ENCODE measurements around the gene NCKAP5L.

The NCKAP5L gene

GRCh38 chr12:49823951-49824350 lies 4.3 kb downstream of the NCKAP5L start:
- DNase-seq: no peak

- no peak for DNase-seq
Measured at GRCh38 chr12:49823350-49823749, 4.9 kb downstream of the NCKAP5L start.

DNA sequence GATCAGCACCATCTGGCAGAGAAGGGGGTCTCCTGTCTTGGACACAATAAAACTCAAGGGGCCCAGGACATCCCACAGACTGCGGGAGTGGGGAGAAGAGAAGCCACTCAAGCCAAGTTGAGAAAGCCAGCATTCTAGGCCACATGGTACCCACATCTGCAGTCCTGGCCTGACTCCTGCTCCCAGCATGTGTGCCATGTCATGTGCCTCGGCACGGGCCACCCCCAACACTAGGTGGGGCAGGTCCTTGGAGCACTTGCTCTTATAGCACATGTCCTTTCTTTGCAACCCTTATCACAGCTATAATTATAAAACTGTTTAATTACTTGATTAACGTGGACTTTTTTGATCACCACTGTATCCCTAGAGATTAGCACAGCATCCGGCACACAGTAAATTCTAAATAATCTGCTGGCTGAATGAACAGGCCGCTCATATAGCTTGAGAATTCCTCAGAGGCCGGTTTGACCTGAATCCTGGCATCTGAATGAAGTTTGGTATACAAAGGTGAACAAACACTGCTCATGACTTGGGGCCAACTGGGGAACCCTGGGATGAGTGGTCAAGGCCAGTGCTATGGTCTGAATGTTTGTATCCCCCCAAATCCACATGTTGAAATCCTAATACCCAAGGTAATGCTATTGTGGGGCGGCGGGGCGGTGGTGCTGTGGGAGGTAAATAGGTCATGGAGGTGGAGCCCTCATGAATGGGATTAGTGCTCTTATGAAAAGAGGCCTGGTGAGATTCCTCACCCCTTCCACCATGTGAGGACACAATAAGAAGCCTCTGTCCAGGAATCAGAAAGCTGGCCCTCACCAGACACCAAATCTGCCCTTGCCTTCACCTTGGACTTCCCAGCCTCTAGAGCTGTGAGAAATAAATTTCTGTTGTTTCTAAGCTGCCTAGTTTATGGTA lies 6.6 kb downstream of the NCKAP5L start:
- DNase-seq: no peak

DNA sequence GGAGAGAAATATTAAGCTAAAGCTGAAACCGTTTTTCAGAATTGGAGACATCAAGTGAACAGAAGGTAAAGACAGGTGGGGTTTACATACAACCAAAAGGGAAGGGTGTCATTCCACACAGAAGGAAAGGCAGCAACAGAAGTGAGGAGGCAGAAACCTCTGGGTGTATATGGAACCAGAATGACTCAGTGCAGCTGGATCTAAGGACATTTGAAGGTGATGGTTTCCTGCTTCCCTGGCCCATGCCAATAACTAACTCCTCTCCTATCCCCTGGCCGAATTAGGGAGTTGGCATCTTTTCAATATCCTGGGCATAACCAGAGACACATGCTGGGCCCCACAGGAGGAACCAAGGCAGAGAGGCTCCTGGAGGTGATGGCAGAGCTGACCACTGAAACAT lies 8.4 kb downstream of the NCKAP5L start:
- DNase-seq: no peak

DNA sequence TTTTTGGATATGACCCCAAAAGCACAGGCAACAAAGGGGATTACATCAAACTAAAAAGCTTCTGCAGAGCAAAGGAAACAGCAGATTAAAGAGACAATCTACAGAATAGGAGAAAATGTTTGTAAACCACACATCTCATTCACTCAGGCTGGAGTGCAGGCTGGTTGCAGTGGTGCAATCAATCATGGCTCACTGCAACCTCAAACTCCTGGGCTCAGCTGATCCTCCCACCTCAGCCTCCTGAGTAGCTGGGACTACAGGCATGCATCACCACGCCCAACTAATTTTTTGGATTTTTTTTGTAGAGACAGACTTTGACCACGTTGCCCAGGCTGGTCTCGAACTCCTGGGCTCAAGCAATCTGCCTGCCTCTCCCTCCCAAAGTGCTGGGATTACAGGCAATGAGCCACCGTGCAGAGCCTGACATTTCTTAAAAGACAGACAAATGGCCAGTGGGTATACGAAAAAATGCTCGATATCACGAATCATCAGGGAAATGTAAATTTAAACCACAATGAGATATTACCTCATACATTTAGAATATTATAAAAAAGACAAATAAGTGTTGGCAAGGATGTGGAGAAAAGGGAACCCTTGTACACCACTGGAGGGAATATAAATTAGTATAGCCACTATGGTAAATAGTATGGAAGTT lies 9.8 kb downstream of the NCKAP5L start:
- no peak for DNase-seq

DNA sequence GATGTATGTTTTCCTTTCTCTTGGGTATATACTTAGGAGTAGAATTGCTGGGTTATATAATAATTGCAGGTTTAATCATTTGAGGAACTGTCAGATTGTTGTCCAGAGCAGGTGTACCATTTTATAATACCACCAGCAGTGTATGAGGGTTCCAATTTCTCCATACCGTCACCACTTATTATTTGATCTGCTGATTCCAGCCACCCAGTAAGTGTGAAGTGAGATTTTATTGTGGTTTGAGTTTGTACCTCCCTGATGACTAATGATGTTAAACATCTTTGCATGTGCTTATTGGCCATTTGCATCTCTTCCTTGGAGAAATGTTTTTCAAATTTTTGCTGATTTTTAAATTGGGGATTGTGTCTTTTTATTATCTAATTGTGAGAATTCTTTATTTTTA lies 15.1 kb downstream of the NCKAP5L start:
- no peak for DNase-seq

DNA sequence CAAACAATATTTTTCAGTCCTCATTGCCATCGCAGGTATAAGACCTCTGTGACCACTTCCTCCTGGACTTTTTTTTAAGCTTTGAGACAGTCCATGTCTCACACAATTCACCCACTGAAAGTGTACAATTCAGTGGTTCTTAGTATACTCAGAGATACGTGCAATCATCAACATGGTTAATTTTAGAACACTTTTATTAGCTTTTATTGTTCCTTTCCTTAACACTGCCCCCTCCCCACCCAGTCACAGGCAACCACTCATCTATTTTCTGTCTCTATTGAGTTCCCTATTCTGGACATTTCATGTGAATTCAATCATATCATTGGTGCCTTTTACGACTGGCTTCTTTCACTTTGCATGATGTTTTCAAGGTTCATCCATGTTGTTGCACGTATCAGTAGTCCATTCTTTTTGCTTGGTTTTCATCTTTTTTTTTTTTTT lies 16.2 kb downstream of the NCKAP5L start:
- DNase-seq: no peak

GRCh38 chr12:49811136-49811535 lies 17.1 kb downstream of the NCKAP5L start:
- DNase-seq: no peak

DNA sequence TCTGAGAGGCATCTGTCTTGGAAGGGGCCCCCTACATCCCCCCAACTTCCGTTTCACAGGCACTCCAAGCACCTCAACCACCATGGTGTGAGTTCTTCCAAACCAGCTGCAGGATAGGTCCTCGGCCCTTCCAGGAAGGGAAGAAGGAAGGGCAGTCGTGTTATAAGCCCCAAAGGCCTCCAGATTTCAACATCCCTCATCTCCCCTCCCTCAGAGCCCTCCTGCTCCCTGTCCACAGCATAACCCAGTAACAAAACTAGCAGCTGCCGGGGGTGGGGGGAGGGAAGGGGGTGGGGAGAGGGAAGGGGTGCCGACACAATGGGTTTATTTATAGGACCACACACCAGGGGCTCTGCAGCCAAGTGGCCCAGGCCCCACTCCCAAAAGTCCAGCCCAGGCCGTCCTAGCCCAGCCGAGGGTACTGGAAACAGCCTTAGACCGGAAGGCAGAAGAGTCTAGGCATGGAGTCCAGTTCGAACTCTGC lies 18.3 kb downstream of the NCKAP5L start:
- no peak for DNase-seq

- no peak for DNase-seq
Measured at GRCh38 chr12:49809381-49809905, 18.8 kb downstream of the NCKAP5L start.

GRCh38 chr12:49808686-49809380 lies 19.4 kb downstream of the NCKAP5L start:
- no peak for DNase-seq

GRCh38 chr12:49807991-49808580 lies 20.1 kb downstream of the NCKAP5L start:
- DNase-seq: no peak

DNA sequence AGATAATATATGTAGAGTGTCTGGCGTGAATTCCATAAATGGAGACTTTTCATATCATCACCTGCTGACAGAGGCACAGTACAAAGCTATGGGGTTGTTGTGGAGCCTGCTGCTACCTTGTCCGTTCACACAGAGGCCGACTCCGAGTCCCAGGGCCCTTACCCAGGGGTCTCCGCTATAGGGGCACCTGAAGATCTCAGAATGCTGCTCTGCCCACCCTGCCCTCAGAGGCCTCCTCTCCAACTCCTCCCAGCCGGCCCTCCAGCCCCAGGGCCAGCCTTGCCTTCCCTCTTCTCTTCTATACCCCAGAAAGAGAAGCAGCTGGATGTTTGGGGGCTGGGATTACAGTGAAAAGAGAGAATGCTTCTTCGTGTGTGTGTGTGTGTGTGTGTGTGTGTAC lies 21.3 kb downstream of the NCKAP5L start:
- DNase-seq: no peak

DNA sequence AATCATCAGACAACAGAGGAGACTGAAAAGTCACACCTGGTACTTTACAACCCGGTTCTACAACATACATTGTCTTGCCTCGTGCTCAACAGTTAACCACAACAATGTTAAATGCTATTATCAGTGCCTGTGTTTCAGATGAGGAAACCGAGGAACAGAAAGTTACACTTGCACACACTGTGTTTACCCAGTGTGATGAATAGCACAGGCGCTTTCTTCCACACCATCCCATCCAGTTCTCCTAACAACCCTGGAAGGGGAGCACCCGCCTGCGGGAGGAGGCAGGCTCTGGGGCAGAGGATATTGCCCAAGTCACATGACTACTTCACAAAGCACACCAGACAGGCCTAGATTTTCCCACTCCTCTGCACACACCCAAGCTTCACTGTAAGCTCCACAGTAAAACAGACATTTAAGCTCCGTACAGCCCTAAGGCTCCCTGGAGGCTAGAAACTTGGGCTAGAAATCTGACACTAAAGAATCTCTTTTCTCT lies 21.8 kb downstream of the NCKAP5L start:
- DNase-seq: no peak

DNA sequence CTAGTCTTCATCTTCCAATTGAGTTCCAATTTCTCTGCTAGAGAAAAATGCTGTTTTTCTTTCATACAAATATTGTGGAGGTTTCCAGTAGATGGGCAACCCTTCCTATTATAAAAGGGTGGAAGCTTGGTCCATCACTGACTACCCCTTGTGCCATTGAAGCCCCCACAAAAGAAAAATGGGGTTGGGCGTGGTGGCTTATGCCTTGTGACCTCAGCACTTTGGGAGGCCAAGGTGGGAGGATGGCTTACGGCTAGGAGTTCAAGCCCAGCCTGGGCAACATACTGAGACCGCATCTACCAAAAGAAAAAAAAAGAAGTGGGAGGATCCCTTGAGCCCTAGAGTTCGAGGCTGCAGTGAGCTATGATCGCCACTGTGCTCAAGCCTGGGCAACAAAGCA lies 22.8 kb downstream of the NCKAP5L start:
- DNase-seq: no peak

DNA sequence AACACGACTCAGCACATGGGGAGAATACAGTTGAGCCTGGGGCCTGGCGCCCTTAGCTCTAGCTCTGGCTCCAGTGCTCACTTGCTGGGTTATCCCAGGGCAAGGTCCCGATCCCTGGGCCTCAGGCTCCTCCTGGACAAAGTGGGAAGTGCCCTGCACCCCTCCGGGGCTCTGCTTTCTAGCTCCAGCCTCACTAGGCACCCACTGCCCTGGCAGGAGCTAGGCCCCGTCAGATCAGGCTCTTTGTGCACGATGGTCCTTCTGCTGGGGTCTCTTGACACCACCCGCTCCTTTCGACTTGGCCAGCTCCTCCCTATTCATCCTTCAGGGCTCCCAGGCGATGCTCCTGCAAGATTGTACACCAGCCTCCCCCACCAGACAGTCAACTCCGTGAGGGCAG lies 23.4 kb downstream of the NCKAP5L start:
- no peak for DNase-seq

DNA sequence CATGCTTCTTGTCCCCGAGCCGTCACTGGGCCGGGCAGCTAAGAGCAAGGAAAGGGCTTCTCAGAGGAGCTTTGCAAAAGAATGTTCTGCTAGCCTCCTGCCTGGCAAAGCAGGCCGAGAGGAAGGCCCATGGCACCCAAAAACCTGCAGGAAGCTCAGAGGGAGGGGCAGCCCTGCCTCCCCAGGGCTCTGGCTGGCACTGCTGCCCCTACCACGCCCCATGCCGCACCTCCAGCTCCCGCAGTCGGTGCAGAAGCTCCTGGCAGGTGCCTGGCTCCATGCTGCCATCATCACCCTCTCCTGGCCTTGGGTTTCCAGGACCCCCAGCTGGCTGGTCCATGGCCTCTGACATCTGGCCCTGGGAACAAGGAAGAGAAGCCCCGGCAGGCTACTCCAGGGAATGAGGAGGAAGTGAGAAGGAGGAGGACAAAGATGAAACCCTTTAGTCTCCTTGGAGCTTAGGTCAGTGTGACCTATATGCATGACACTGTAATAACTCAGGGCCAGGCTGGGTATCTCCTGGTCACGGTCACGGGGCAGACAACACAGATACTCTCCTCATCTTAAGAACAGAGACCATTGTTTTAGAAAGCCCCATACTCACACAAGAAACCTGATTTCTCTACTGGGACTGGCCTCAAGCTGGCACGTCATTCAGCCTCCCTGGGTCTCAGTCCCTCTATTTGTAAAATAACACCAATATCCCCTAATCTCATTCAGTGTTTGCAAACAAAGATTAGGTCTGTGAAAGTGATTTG lies 24.3 kb downstream of the NCKAP5L start:
- no peak for DNase-seq

DNA sequence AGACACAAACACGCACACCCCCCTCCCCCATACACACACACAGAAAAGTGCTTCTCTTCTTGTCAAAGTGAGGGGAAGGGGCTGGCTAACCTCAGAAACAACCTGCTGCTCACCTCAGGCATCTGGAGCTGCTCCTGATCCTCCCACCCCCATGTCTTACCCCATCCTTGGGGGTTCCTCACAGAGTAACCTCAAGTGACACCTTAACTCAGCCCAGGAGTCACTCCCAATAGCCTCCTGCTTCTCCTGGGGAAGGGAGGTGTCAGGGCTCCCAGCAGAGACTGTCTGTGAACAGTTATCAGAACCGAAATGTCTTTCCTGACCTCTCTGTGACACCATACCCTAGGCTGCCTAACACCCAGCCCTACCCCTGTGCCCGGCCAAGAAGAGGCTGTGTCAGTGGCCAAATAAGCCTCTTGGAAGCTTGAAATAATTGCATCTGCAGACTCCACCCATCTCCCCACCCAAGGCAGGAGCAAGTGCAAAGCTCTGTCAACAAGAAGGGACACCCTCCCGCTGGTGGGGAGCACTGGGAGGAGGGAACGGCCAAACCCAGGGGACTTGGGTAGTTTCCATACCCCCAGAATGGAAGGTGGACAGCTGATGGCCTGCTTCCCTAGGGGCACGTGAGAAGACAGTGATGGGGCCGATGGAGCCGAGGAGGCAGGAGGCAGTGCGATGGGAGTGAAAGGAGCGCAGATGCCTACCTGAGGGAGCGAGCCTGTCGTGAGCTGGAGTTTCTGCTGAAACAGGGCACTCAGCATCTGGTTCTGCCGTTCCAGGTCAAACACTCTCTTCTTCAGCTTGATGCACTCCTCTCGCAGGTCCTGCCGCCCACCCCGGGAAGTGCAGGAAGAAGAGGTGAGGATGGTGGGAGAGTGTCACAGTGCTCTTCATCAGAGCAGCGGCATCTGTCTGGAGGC lies 26.8 kb downstream of the NCKAP5L start:
- no peak for DNase-seq

DNA sequence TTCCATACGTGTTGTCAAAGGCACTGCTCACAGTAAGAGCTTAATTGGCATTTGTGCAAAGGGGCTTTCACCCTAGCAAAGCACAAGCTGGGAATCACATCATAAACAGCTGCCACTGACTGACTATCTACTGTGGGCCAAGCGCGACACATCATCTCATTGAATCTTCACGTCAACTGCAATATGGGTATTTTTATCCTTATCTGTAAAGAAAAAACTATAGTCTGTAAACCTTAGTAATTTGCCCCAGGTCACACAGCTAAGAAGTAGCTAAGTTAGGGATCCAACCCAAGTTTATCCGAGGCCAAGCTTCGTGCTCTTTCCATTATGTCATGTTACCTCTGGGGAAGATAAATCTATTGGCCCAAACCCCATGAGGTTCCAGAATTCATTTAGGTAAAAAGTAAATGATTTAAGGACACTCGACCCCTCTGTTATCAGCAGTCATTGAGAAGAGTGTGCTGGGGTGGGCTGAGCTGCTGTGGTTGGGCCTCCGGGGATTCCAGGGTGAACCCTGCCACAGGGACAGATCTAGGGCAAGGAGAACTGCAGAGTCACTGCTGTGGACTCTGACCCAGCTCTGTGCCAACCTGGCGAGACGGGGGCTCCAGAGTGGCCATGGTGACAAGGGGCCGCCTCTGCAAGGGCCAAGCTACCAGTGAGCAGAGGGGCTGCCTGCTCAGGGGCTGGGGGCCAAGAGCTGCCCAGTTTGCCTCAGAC lies 27.6 kb downstream of the NCKAP5L start:
- DNase-seq: no peak

- no peak for DNase-seq
Measured at GRCh38 chr12:49798934-49799333, 29.3 kb downstream of the NCKAP5L start.
